ENCODE data around the gene SHANK3.

The SHANK3 gene

DNA sequence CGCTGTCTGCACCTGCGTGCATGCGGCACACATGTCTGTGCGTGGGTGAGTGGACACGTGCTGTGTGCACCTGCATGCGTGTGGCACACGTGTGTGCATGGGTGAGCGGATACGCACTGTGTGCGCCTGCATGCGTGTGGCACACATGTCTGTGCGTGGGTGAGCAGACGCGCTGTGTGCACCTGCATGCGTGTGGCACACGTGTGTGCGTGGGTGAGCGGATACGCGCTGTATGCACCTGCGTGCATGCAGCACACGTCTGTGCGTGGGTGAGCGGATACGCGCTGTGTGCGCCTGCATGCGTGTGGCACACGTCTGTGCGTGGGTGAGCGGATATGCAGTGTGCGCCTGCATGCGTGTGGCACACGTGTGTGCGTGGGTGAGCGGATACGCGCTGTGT lies 38.3 kb downstream of the SHANK3 start:
- Histone ChIP-seq H3K4me3 (ENCODE audit: low read depth in 1 of 5, low read length in 5 of 5) (peak overlapping the region in 1 of 5 donors; percentile 11), H3K9me3 (ENCODE audit: control insufficient read depth in 5 of 5, low read length in 5 of 5) (no peaks in the 10 kb centered on the region), H3K4me1 (ENCODE audit: control insufficient read depth in 5 of 5, insufficient read depth in 5 of 5, low read length in 5 of 5) (peaks cover 0 to 65% (median 13%) of the 10 kb centered on the region in 5 donors), H3K36me3 (ENCODE audit: control insufficient read depth in 5 of 5, insufficient read depth in 5 of 5, low read length in 5 of 5) (peaks cover 0 to 65% (median 39%) of the 10 kb centered on the region in 5 donors), H3K27me3 (ENCODE audit: control insufficient read depth in 5 of 5, insufficient read depth in 4 of 5, low read length in 5 of 5) (no peaks in the 10 kb centered on the region), H3K27ac (ENCODE audit: low read depth, low read length) (no peak overlapping the region), H3K9ac (ENCODE audit: low read length in 5 of 5) (no peak overlapping the region)

DNA sequence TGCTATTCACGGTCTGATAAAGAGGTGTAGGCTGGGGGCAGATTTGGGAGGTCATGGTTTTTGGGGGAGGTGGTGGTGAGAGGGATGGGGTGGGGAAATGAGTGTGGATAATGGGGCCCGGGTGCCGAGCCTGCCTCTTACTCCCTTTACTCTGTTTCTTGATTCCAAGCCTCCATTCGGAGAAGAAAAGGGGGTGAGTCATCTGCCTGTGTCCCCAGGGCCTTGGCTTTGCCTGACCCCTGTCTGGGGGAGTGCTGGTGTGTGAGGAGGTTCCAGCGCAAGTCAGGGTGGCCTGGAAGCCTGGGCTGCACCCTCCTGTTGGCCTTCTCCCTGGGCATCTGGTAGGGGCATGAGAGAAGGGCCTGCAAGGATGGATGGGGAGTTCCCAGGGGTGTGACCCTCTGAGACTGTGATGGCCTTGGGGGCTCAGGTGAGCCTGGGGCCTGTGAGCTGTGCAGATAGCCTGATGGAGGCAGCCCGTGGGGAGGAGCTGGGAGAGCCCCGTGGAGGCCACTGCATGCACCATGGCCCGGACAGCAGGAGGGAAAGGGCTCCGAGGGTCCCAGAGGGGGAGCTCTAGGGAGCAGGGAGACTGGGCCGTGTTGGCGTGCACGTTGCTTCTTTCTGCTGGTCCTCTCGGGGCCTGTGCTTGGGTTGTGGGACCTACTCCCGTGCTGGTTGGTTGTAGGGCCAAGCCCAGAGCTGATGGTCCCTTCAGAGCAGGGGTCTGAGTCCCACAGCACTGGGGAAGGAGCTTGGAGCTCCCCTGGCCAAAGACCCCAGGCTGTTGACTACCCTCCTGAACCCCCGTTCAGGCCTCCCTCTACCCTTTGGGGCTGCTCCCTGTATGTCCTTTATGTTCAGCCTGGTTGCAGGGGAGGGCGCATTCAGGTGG lies 39.1 kb downstream of the SHANK3 start:
- no peak overlapping the region for H3K27ac ChIP-seq (ENCODE audit: low read depth, low read length)
- H3K4me3 ChIP-seq (ENCODE audit: low read depth in 1 of 5, low read length in 5 of 5), result no peak overlapping the region
- H3K9ac ChIP-seq (ENCODE audit: low read length in 5 of 5), result peak overlapping the region in 1 of 5 donors; percentile 6
- H3K4me1 ChIP-seq (ENCODE audit: control insufficient read depth in 5 of 5, insufficient read depth in 5 of 5, low read length in 5 of 5), result peaks cover 0 to 63% (median 13%) of the 10 kb centered on the region in 5 donors
- H3K9me3 ChIP-seq (ENCODE audit: control insufficient read depth in 5 of 5, low read length in 5 of 5), result no peaks in the 10 kb centered on the region
- peaks cover 0 to 65% (median 38%) of the 10 kb centered on the region in 5 donors for H3K36me3 ChIP-seq (ENCODE audit: control insufficient read depth in 5 of 5, insufficient read depth in 5 of 5, low read length in 5 of 5)
- no peaks in the 10 kb centered on the region for H3K27me3 ChIP-seq (ENCODE audit: control insufficient read depth in 5 of 5, insufficient read depth in 4 of 5, low read length in 5 of 5)

DNA sequence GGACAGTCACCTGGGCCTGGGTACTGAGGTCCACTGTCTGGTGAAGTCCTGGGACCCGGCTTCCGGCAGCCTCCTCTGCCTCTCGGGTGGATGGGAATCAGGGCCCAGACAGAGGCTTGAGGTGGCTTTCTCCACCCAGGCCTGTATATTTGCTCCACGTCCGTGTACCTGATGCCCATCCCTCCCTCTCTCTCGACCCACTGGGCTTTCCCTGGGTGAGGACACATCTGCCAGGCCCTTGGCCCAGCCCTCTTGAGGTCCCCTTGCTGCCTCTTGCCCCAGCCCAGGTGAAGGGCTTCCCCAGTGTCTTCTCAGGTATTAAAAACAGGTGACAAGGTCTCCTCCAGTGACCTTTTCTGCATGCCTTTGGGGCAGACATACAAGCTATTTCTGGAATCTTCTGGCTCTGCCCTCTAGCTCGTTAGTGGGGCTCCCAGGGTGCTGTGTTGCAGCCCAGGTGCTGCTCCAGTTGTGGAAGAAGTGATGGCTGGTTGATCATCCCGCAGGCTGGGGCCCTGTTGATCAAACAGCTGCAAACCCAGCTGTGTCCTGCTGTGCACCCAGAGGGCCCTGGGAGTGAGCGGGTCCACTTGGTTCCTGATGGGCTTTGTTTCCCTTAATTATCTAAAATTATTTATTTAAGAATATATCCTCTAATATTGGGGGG lies 39.9 kb downstream of the SHANK3 start:
- H3K27ac ChIP-seq (ENCODE audit: low read depth, low read length), result no peak overlapping the region

DNA sequence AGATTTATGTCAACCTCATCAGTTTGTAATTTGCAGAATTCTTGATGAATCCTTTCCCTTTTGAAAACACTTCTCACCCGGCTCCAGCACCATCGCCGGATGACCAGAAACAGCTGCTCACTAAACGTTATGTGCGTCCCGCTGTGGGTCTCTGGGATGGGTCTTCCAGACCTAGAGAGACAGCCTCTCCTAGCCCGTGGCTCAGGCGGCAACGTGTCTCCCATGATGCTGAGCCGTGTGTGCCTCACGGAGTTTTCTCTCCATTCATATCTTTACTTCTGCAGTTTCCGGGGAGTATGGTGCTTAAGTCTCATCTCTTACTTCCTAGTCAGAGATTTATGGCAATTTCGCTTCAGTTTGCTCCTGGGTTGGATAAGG lies 40.4 kb downstream of the SHANK3 start:
- Histone ChIP-seq H3K27me3 (ENCODE audit: control insufficient read depth in 5 of 5, insufficient read depth in 4 of 5, low read length in 5 of 5) (peaks cover 0 to 3% (median 0%) of the 10 kb centered on the region in 5 donors), H3K4me1 (ENCODE audit: control insufficient read depth in 5 of 5, insufficient read depth in 5 of 5, low read length in 5 of 5) (peaks cover 0 to 69% (median 13%) of the 10 kb centered on the region in 5 donors)

More for the DNA sequence above, 39.9 kb downstream of the SHANK3 start:
- Histone ChIP-seq H3K4me1 (ENCODE audit: control insufficient read depth in 5 of 5, insufficient read depth in 5 of 5, low read length in 5 of 5) (peaks cover 0 to 64% (median 13%) of the 10 kb centered on the region in 5 donors), H3K27me3 (ENCODE audit: control insufficient read depth in 5 of 5, insufficient read depth in 4 of 5, low read length in 5 of 5) (no peaks in the 10 kb centered on the region), H3K36me3 (ENCODE audit: control insufficient read depth in 5 of 5, insufficient read depth in 5 of 5, low read length in 5 of 5) (peaks cover 0 to 68% (median 44%) of the 10 kb centered on the region in 5 donors), H3K9me3 (ENCODE audit: control insufficient read depth in 5 of 5, low read length in 5 of 5) (no peaks in the 10 kb centered on the region), H3K4me3 (ENCODE audit: low read depth in 1 of 5, low read length in 5 of 5) (no peak overlapping the region), H3K9ac (ENCODE audit: low read length in 5 of 5) (no peak overlapping the region)

DNA sequence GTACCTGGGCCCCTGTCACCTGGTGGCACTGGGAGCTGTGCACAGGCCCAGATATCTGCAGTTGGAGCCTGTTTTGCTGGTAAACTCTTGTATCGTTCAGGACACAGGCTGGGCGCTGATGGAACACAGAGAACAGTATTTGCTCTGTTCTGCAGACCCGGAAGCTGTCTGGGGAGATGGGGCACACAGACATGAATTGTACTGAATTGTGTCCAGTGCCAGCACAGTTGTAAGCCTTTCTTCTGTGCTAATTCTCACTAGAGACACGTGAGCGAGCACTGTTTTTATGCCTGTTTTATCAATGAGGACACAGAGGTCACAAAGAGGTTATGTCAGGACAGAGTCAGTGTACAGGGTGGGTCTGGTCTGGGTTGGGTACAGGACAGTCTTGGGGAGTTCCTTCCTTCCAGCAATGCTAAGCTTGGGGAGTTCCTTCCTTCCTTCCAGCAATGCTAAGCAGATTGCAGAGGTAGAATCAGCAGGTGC lies 41.0 kb downstream of the SHANK3 start:
- Histone ChIP-seq H3K9me3 (ENCODE audit: control insufficient read depth in 5 of 5, low read length in 5 of 5) (no peaks in the 10 kb centered on the region), H3K9ac (ENCODE audit: low read length in 5 of 5) (no peak overlapping the region), H3K36me3 (ENCODE audit: control insufficient read depth in 5 of 5, insufficient read depth in 5 of 5, low read length in 5 of 5) (peaks cover 0 to 77% (median 51%) of the 10 kb centered on the region in 5 donors), H3K4me1 (ENCODE audit: control insufficient read depth in 5 of 5, insufficient read depth in 5 of 5, low read length in 5 of 5) (peaks cover 0 to 69% (median 13%) of the 10 kb centered on the region in 5 donors), H3K27me3 (ENCODE audit: control insufficient read depth in 5 of 5, insufficient read depth in 4 of 5, low read length in 5 of 5) (peaks cover 0 to 3% (median 0%) of the 10 kb centered on the region in 5 donors), H3K27ac (ENCODE audit: low read depth, low read length) (no peak overlapping the region), H3K4me3 (ENCODE audit: low read depth in 1 of 5, low read length in 5 of 5) (no peak overlapping the region)

More for the DNA sequence above, 40.4 kb downstream of the SHANK3 start:
- Histone ChIP-seq H3K9ac (ENCODE audit: low read length in 5 of 5) (no peak overlapping the region), H3K27ac (ENCODE audit: low read depth, low read length) (no peak overlapping the region), H3K36me3 (ENCODE audit: control insufficient read depth in 5 of 5, insufficient read depth in 5 of 5, low read length in 5 of 5) (peaks cover 0 to 73% (median 49%) of the 10 kb centered on the region in 5 donors), H3K9me3 (ENCODE audit: control insufficient read depth in 5 of 5, low read length in 5 of 5) (no peaks in the 10 kb centered on the region), H3K4me3 (ENCODE audit: low read depth in 1 of 5, low read length in 5 of 5) (no peak overlapping the region)

DNA sequence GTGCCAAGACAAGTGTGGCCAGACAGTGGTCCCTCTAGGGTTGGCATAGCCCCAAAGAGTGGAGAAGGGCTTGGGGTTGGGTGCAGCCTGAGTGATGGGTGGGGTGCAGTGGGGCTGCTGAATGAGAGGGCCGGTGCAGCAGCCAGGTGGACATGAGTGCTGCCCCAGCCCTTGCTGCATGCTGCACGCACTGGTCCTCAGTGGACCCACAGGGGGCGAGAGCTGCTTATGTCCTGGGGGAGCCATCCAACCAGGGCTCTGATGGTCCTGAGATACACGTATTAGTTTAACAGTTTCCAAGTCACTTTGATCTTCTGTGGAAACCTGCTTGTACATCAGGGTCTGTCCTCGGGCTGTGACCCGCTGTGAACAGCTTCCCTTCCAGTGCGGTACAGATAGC lies 41.5 kb downstream of the SHANK3 start:
- H3K9me3 ChIP-seq (ENCODE audit: control insufficient read depth in 5 of 5, low read length in 5 of 5), result no peaks in the 10 kb centered on the region
- H3K4me3 ChIP-seq (ENCODE audit: low read depth in 1 of 5, low read length in 5 of 5), result no peak overlapping the region
- no peak overlapping the region for H3K9ac ChIP-seq (ENCODE audit: low read length in 5 of 5)
- no peak overlapping the region for H3K27ac ChIP-seq (ENCODE audit: low read depth, low read length)
- peaks cover 0 to 4% (median 3%) of the 10 kb centered on the region in 5 donors for H3K27me3 ChIP-seq (ENCODE audit: control insufficient read depth in 5 of 5, insufficient read depth in 4 of 5, low read length in 5 of 5)
- peaks cover 0 to 79% (median 51%) of the 10 kb centered on the region in 5 donors for H3K36me3 ChIP-seq (ENCODE audit: control insufficient read depth in 5 of 5, insufficient read depth in 5 of 5, low read length in 5 of 5)
- H3K4me1 ChIP-seq (ENCODE audit: control insufficient read depth in 5 of 5, insufficient read depth in 5 of 5, low read length in 5 of 5), result peaks cover 0 to 66% (median 13%) of the 10 kb centered on the region in 5 donors

DNA sequence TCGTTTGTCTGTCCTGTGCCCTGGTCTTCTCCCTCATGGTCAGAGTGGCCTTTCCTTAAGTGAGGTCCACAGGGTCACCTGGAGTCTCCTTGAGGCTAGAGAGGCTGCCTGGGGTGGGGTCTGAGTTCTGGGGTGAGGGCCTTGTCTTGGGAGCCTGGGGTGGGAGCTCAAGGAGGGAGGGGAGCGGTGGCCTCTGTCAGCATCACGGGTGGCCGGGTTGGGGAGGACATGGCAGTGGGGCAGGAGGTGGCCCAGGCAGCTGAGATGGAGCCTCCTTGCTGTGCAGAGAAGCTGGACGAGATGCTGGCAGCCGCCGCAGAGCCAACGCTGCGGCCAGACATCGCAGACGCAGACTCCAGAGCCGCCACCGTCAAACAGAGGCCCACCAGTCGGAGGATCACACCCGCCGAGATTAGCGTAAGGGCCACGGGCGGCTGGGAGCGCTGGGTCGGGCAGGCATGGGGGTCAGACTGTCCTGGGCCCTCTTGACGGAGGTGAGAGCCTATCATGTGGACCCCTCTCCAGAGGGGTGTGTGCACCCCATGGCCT lies 42.1 kb downstream of the SHANK3 start:
- no peaks in the 10 kb centered on the region for H3K9me3 ChIP-seq (ENCODE audit: control insufficient read depth in 5 of 5, low read length in 5 of 5)
- H3K36me3 ChIP-seq (ENCODE audit: control insufficient read depth in 5 of 5, insufficient read depth in 5 of 5, low read length in 5 of 5), result peaks cover 0 to 78% (median 46%) of the 10 kb centered on the region in 5 donors
- no peak overlapping the region for H3K9ac ChIP-seq (ENCODE audit: low read length in 5 of 5)
- no peak overlapping the region for H3K4me3 ChIP-seq (ENCODE audit: low read depth in 1 of 5, low read length in 5 of 5)
- H3K27ac ChIP-seq (ENCODE audit: low read depth, low read length), result no peak overlapping the region
- peaks cover 0 to 60% (median 13%) of the 10 kb centered on the region in 5 donors for H3K4me1 ChIP-seq (ENCODE audit: control insufficient read depth in 5 of 5, insufficient read depth in 5 of 5, low read length in 5 of 5)
- peaks cover 0 to 8% (median 3%) of the 10 kb centered on the region in 5 donors for H3K27me3 ChIP-seq (ENCODE audit: control insufficient read depth in 5 of 5, insufficient read depth in 4 of 5, low read length in 5 of 5)

DNA sequence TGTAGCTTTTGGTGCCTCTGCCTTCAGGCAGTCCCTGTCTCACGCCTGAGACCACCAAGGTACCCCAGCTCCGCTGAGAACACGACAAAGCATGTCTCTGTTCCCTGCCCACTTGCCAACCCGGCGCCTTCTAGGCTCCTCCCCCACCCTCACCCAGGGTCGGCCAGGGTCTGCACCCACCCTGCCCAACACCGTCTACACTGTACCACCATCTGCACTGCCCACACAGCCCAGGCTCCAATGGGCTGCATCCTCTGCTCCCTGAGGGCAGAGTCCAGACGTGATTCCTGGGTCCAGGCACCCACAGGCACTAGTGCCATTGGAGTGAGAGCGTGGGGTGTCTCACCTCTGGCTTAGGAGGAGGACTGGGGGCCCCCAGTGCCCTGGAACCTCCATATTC lies 42.6 kb downstream of the SHANK3 start:
- Histone ChIP-seq H3K9me3 (ENCODE audit: control insufficient read depth in 5 of 5, low read length in 5 of 5) (no peaks in the 10 kb centered on the region), H3K27ac (ENCODE audit: low read depth, low read length) (no peak overlapping the region), H3K36me3 (ENCODE audit: control insufficient read depth in 5 of 5, insufficient read depth in 5 of 5, low read length in 5 of 5) (peaks cover 0 to 72% (median 44%) of the 10 kb centered on the region in 5 donors), H3K9ac (ENCODE audit: low read length in 5 of 5) (no peak overlapping the region), H3K4me1 (ENCODE audit: control insufficient read depth in 5 of 5, insufficient read depth in 5 of 5, low read length in 5 of 5) (peaks cover 0 to 55% (median 13%) of the 10 kb centered on the region in 5 donors), H3K4me3 (ENCODE audit: low read depth in 1 of 5, low read length in 5 of 5) (no peak overlapping the region), H3K27me3 (ENCODE audit: control insufficient read depth in 5 of 5, insufficient read depth in 4 of 5, low read length in 5 of 5) (peaks cover 0 to 9% (median 3%) of the 10 kb centered on the region in 5 donors)

DNA sequence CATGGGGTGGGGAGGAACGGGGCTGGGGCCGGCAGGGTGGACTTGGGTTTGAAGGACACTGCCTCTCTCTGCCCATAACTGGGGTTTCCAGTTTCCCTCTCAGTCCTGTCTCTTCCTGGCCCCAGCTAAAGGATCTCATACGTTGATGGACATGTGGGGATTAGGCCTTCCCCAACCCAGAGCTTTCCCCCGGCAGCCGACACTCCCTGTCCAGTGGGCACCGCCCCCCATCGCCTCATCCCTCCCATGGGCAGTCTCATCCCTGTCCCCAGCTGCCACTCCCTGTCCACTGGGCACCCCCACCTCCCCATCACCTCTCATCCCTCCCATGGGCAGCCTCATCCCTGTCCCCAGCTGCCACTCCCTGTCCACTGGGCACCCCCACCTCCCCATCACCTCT lies 43.2 kb downstream of the SHANK3 start:
- no peak overlapping the region for H3K27ac ChIP-seq (ENCODE audit: low read depth, low read length)
- peaks cover 0 to 9% (median 3%) of the 10 kb centered on the region in 5 donors for H3K27me3 ChIP-seq (ENCODE audit: control insufficient read depth in 5 of 5, insufficient read depth in 4 of 5, low read length in 5 of 5)
- no peak overlapping the region for H3K4me3 ChIP-seq (ENCODE audit: low read depth in 1 of 5, low read length in 5 of 5)
- peaks cover under 1 to 50% (median 13%) of the 10 kb centered on the region in 5 donors for H3K4me1 ChIP-seq (ENCODE audit: control insufficient read depth in 5 of 5, insufficient read depth in 5 of 5, low read length in 5 of 5)
- H3K9me3 ChIP-seq (ENCODE audit: control insufficient read depth in 5 of 5, low read length in 5 of 5), result no peaks in the 10 kb centered on the region
- H3K36me3 ChIP-seq (ENCODE audit: control insufficient read depth in 5 of 5, insufficient read depth in 5 of 5, low read length in 5 of 5), result peaks cover 0 to 67% (median 41%) of the 10 kb centered on the region in 5 donors
- H3K9ac ChIP-seq (ENCODE audit: low read length in 5 of 5), result no peak overlapping the region

Measured in subcutaneous abdominal adipose tissue (tissue), 5 donors.